ENCODE data around the gene BSG. TPM values are rescaled to one million over a fixed set of nuclear protein-coding genes. Genes with fewer than 3 reads are reported as not detected.
A peak's percentile ranks its signal among the peaks of the same experiment; 100 is the strongest.

BSG gene
- total and polyA plus RNA-seq, 2 experiments from 2014 or later, result 957 to 973 TPM

DNA sequence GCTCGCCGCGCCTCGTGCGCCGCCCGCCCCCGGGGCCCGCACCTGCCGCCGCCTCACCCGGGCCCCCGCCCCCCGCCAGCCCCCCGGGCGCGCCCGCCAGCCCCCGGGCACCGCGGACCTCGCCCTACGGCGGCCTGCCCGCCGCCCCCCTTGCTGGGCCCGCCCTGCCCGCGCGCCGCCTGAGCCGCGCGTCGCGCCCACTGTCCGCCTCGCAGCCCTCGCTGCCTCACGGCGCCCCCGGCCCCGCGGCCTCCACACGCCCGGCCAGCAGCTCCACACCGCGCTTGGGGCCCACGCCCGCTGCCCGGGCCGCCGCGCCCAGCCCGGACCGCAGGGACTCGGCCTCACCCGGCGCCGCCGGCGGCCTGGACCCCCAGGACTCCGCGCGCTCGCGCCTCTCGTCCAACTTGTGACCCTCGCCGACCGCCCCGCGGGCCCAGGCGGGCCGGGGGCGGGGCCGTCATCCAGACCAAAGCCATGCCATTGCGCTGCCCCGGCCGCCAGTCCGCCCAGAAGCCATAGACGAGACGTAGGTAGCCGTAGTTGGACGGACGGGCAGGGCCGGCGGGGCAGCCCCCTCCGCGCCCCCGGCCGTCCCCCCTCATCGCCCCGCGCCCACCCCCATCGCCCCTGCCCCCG, 43.8 kb downstream of the BSG start:
- ATAC-seq (peak; percentile 71), DNase-seq (ENCODE audit: low spot score) (peak; percentile 72)
- Histone ChIP-seq H2AFZ (no peak overlapping the region), H3K36me3 (ENCODE audit: insufficient read depth) (no peaks in the 10 kb centered on the region), H3K27me3 (ENCODE audit: insufficient read depth) (no peaks in the 10 kb centered on the region), H3K79me2 (replicated peaks; ENCODE audit: insufficient read depth) (no peaks in the 10 kb centered on the region), H4K20me1 (replicated peaks; ENCODE audit: insufficient read depth) (peaks cover 4% of the 10 kb centered on the region; the same call in 1 of the 2 replicates), H3K4me1 (ENCODE audit: insufficient read depth) (no peaks in the 10 kb centered on the region), H3K9me2 (ENCODE audit: insufficient read depth) (no peaks in the 10 kb centered on the region), H3K4me3 (no peak overlapping the region), H3K4me2 (peak overlapping the region; percentile 38; the same call in 1 of the 2 replicates), H3K27ac (ENCODE audit: low read depth) (no peak overlapping the region), H3F3A (replicated peaks; ENCODE audit: low read depth) (no peaks in the 10 kb centered on the region)
- Mint-ChIP-seq H3K27ac (no peak overlapping the region), H3K9me3 (no peaks in the 10 kb centered on the region), H3K4me1 (peaks cover 3% of the 10 kb centered on the region; the same call in 2 of the 3 replicates), H3K4me3 (no peak overlapping the region), H3K36me3 (ENCODE audit: low read depth) (peaks cover 31% of the 10 kb centered on the region), H3K27me3 (ENCODE audit: insufficient read depth, low read depth, poor library complexity) (peaks cover 17% of the 10 kb centered on the region)
- TF ChIP-seq JUNB (IDR thresholded peaks at IDR 0.05; ENCODE audit: unreplicated experiment), result no peak
- no peak for TF ChIP-seq EZH2 (IDR thresholded peaks at IDR 0.05; ENCODE audit: low read depth, unreplicated experiment)
- TF ChIP-seq EZH2phosphoT487 (IDR thresholded peaks at IDR 0.05; ENCODE audit: unreplicated experiment), result no peak
- no peak for TF ChIP-seq ZNF331 (CRISPR knock-in tag; IDR thresholded peaks at IDR 0.05; ENCODE audit: low read depth)
- TF ChIP-seq, protein P1, sequence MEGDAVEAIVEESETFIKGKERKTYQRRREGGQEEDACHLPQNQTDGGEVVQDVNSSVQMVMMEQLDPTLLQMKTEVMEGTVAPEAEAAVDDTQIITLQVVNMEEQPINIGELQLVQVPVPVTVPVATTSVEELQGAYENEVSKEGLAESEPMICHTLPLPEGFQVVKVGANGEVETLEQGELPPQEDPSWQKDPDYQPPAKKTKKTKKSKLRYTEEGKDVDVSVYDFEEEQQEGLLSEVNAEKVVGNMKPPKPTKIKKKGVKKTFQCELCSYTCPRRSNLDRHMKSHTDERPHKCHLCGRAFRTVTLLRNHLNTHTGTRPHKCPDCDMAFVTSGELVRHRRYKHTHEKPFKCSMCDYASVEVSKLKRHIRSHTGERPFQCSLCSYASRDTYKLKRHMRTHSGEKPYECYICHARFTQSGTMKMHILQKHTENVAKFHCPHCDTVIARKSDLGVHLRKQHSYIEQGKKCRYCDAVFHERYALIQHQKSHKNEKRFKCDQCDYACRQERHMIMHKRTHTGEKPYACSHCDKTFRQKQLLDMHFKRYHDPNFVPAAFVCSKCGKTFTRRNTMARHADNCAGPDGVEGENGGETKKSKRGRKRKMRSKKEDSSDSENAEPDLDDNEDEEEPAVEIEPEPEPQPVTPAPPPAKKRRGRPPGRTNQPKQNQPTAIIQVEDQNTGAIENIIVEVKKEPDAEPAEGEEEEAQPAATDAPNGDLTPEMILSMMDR (conservative IDR thresholded peaks at IDR 0.05; ENCODE audit: low read depth in 2 of 2), result no peak
- TF ChIP-seq, protein P2, sequence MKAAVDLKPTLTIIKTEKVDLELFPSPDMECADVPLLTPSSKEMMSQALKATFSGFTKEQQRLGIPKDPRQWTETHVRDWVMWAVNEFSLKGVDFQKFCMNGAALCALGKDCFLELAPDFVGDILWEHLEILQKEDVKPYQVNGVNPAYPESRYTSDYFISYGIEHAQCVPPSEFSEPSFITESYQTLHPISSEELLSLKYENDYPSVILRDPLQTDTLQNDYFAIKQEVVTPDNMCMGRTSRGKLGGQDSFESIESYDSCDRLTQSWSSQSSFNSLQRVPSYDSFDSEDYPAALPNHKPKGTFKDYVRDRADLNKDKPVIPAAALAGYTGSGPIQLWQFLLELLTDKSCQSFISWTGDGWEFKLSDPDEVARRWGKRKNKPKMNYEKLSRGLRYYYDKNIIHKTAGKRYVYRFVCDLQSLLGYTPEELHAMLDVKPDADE (IDR thresholded peaks at IDR 0.05), result no peak
- TF ChIP-seq, protein P3, sequence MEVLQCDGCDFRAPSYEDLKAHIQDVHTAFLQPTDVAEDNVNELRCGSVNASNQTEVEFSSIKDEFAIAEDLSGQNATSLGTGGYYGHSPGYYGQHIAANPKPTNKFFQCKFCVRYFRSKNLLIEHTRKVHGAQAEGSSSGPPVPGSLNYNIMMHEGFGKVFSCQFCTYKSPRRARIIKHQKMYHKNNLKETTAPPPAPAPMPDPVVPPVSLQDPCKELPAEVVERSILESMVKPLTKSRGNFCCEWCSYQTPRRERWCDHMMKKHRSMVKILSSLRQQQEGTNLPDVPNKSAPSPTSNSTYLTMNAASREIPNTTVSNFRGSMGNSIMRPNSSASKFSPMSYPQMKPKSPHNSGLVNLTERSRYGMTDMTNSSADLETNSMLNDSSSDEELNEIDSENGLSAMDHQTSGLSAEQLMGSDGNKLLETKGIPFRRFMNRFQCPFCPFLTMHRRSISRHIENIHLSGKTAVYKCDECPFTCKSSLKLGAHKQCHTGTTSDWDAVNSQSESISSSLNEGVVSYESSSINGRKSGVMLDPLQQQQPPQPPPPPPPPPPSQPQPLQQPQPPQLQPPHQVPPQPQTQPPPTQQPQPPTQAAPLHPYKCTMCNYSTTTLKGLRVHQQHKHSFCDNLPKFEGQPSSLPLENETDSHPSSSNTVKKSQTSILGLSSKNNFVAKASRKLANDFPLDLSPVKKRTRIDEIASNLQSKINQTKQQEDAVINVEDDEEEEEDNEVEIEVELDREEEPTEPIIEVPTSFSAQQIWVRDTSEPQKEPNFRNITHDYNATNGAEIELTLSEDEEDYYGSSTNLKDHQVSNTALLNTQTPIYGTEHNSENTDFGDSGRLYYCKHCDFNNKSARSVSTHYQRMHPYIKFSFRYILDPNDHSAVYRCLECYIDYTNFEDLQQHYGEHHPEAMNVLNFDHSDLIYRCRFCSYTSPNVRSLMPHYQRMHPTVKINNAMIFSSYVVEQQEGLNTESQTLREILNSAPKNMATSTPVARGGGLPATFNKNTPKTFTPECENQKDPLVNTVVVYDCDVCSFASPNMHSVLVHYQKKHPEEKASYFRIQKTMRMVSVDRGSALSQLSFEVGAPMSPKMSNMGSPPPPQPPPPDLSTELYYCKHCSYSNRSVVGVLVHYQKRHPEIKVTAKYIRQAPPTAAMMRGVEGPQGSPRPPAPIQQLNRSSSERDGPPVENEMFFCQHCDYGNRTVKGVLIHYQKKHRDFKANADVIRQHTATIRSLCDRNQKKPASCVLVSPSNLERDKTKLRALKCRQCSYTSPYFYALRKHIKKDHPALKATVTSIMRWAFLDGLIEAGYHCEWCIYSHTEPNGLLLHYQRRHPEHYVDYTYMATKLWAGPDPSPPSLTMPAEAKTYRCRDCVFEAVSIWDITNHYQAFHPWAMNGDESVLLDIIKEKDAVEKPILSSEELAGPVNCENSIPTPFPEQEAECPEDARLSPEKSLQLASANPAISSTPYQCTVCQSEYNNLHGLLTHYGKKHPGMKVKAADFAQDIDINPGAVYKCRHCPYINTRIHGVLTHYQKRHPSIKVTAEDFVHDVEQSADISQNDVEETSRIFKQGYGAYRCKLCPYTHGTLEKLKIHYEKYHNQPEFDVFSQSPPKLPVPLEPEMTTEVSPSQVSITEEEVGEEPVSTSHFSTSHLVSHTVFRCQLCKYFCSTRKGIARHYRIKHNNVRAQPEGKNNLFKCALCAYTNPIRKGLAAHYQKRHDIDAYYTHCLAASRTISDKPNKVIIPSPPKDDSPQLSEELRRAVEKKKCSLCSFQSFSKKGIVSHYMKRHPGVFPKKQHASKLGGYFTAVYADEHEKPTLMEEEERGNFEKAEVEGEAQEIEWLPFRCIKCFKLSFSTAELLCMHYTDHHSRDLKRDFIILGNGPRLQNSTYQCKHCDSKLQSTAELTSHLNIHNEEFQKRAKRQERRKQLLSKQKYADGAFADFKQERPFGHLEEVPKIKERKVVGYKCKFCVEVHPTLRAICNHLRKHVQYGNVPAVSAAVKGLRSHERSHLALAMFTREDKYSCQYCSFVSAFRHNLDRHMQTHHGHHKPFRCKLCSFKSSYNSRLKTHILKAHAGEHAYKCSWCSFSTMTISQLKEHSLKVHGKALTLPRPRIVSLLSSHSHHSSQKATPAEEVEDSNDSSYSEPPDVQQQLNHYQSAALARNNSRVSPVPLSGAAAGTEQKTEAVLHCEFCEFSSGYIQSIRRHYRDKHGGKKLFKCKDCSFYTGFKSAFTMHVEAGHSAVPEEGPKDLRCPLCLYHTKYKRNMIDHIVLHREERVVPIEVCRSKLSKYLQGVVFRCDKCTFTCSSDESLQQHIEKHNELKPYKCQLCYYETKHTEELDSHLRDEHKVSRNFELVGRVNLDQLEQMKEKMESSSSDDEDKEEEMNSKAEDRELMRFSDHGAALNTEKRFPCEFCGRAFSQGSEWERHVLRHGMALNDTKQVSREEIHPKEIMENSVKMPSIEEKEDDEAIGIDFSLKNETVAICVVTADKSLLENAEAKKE (CRISPR knock-in tag; IDR thresholded peaks at IDR 0.05), result no peak
- no peak for TF ChIP-seq ZNF114 (CRISPR knock-in tag; IDR thresholded peaks at IDR 0.05)
- no peak for TF ChIP-seq STAT1 (IDR thresholded peaks at IDR 0.05; ENCODE audit: unreplicated experiment)
- TF ChIP-seq POLR2AphosphoS5 (IDR thresholded peaks at IDR 0.05; ENCODE audit: low read depth), result no peak
- TF ChIP-seq CREB1 (CRISPR knock-in tag; IDR thresholded peaks at IDR 0.05; ENCODE audit: low read depth), result no peak
- TF ChIP-seq NANOG (IDR thresholded peaks at IDR 0.05; ENCODE audit: borderline replicate concordance), result no peak
- TF ChIP-seq, protein P4, sequence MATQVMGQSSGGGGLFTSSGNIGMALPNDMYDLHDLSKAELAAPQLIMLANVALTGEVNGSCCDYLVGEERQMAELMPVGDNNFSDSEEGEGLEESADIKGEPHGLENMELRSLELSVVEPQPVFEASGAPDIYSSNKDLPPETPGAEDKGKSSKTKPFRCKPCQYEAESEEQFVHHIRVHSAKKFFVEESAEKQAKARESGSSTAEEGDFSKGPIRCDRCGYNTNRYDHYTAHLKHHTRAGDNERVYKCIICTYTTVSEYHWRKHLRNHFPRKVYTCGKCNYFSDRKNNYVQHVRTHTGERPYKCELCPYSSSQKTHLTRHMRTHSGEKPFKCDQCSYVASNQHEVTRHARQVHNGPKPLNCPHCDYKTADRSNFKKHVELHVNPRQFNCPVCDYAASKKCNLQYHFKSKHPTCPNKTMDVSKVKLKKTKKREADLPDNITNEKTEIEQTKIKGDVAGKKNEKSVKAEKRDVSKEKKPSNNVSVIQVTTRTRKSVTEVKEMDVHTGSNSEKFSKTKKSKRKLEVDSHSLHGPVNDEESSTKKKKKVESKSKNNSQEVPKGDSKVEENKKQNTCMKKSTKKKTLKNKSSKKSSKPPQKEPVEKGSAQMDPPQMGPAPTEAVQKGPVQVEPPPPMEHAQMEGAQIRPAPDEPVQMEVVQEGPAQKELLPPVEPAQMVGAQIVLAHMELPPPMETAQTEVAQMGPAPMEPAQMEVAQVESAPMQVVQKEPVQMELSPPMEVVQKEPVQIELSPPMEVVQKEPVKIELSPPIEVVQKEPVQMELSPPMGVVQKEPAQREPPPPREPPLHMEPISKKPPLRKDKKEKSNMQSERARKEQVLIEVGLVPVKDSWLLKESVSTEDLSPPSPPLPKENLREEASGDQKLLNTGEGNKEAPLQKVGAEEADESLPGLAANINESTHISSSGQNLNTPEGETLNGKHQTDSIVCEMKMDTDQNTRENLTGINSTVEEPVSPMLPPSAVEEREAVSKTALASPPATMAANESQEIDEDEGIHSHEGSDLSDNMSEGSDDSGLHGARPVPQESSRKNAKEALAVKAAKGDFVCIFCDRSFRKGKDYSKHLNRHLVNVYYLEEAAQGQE (IDR thresholded peaks at IDR 0.05; ENCODE audit: unreplicated experiment), result no peak
